ENCODE data around the gene RAI14. TPM values are rescaled to one million over a fixed set of nuclear protein-coding genes. Genes with fewer than 3 reads are reported as not detected.

RAI14 gene
- total and polyA plus RNA-seq, 4 donors: 16.7 to 91.5 (median 49.3) TPM

GRCh38 chr5:34684281-34684979, 28.3 kb downstream of the RAI14 start:
- Histone ChIP-seq H3K27me3 (ENCODE audit: control insufficient read depth in 3 of 3, insufficient read depth in 3 of 3, low read length in 2 of 3) (no peaks in the 10 kb centered on the region), H3K4me1 (ENCODE audit: control insufficient read depth in 5 of 5, insufficient read depth in 5 of 5, low read length in 5 of 5) (peaks cover 5 to 18% (median 12%) of the 10 kb centered on the region in 5 donors), H3K9ac (ENCODE audit: insufficient read depth in 1 of 2, low read length in 2 of 2) (no peak overlapping the region), H3K4me3 (no peak overlapping the region), H3K27ac (ENCODE audit: low read depth in 1 of 2, low read length in 1 of 2) (peak overlapping the region in 1 of 2 donors; percentile 37), H3K9me3 (ENCODE audit: control insufficient read depth in 4 of 4, insufficient read depth in 3 of 4, low read length in 3 of 4) (no peaks in the 10 kb centered on the region), H3K36me3 (ENCODE audit: control insufficient read depth in 4 of 4, insufficient read depth in 4 of 4, low read length in 4 of 4) (peaks cover 0 to 3% (median 0%) of the 10 kb centered on the region in 4 donors)
- 62 to 77% methylated on average over 4 of the region's 4 CpGs for WGBS, 2 donors
- DNase-seq: peak; percentile 65 to 73 (median 71)
- TF ChIP-seq CTCF (IDR thresholded peaks at IDR 0.05; ENCODE audit: control extremely low read depth, extremely low read depth): no peak
- no peak for ATAC-seq (ENCODE audit: insufficient read depth, low FRiP score)

- Histone ChIP-seq H3K9ac (ENCODE audit: insufficient read depth in 1 of 2, low read length in 2 of 2) (no peak overlapping the region), H3K27ac (ENCODE audit: low read depth in 1 of 2, low read length in 1 of 2) (no peak overlapping the region), H3K36me3 (ENCODE audit: control insufficient read depth in 4 of 4, insufficient read depth in 4 of 4, low read length in 4 of 4) (peaks cover 0 to 3% (median 0%) of the 10 kb centered on the region in 4 donors), H3K4me1 (ENCODE audit: control insufficient read depth in 5 of 5, insufficient read depth in 5 of 5, low read length in 5 of 5) (peaks cover 5 to 18% (median 12%) of the 10 kb centered on the region in 5 donors), H3K4me3 (no peak overlapping the region), H3K9me3 (ENCODE audit: control insufficient read depth in 4 of 4, insufficient read depth in 3 of 4, low read length in 3 of 4) (no peaks in the 10 kb centered on the region), H3K27me3 (ENCODE audit: control insufficient read depth in 3 of 3, insufficient read depth in 3 of 3, low read length in 2 of 3) (no peaks in the 10 kb centered on the region)
- no peak for ATAC-seq (ENCODE audit: insufficient read depth, low FRiP score)
- no peak for DNase-seq
- TF ChIP-seq CTCF (IDR thresholded peaks at IDR 0.05; ENCODE audit: control extremely low read depth, extremely low read depth): no peak
- WGBS, 2 donors: 91 to 93% methylated on average over 4 of the region's 4 CpGs
These were observed 28.8 kb downstream of the RAI14 start for GRCh38 chr5:34684980-34685352.

GRCh38 chr5:34685485-34686165, 29.5 kb downstream of the RAI14 start:
- ATAC-seq (ENCODE audit: insufficient read depth, low FRiP score) (no peak), DNase-seq (peak in 2 of 3 donors; percentile 44 to 54)
- peaks cover 5 to 18% (median 12%) of the 10 kb centered on the region in 5 donors for H3K4me1 ChIP-seq (ENCODE audit: control insufficient read depth in 5 of 5, insufficient read depth in 5 of 5, low read length in 5 of 5)
- peak overlapping the region in 1 of 2 donors; percentile 3 for H3K27ac ChIP-seq (ENCODE audit: low read depth in 1 of 2, low read length in 1 of 2)
- WGBS, 2 donors: 74 to 85% methylated on average over 1 of the region's 1 CpG
- no peak overlapping the region for H3K4me3 ChIP-seq
- TF ChIP-seq CTCF (IDR thresholded peaks at IDR 0.05; ENCODE audit: control extremely low read depth, extremely low read depth): no peak
- H3K27me3 ChIP-seq (ENCODE audit: control insufficient read depth in 3 of 3, insufficient read depth in 3 of 3, low read length in 2 of 3): no peaks in the 10 kb centered on the region
- no peak overlapping the region for H3K9ac ChIP-seq (ENCODE audit: insufficient read depth in 1 of 2, low read length in 2 of 2)
- peaks cover 0 to 3% (median 0%) of the 10 kb centered on the region in 4 donors for H3K36me3 ChIP-seq (ENCODE audit: control insufficient read depth in 4 of 4, insufficient read depth in 4 of 4, low read length in 4 of 4)
- H3K9me3 ChIP-seq (ENCODE audit: control insufficient read depth in 4 of 4, insufficient read depth in 3 of 4, low read length in 3 of 4): no peaks in the 10 kb centered on the region

All from lung (tissue), 12 donors.